ENCODE data around the gene CERKL. TPM values are rescaled to one million over a fixed set of nuclear protein-coding genes. Genes with fewer than 3 reads are reported as not detected.

Gene CERKL
- total and polyA plus RNA-seq, 4 donors = 1.3 to 12.0 (median 2.5) TPM

DNA sequence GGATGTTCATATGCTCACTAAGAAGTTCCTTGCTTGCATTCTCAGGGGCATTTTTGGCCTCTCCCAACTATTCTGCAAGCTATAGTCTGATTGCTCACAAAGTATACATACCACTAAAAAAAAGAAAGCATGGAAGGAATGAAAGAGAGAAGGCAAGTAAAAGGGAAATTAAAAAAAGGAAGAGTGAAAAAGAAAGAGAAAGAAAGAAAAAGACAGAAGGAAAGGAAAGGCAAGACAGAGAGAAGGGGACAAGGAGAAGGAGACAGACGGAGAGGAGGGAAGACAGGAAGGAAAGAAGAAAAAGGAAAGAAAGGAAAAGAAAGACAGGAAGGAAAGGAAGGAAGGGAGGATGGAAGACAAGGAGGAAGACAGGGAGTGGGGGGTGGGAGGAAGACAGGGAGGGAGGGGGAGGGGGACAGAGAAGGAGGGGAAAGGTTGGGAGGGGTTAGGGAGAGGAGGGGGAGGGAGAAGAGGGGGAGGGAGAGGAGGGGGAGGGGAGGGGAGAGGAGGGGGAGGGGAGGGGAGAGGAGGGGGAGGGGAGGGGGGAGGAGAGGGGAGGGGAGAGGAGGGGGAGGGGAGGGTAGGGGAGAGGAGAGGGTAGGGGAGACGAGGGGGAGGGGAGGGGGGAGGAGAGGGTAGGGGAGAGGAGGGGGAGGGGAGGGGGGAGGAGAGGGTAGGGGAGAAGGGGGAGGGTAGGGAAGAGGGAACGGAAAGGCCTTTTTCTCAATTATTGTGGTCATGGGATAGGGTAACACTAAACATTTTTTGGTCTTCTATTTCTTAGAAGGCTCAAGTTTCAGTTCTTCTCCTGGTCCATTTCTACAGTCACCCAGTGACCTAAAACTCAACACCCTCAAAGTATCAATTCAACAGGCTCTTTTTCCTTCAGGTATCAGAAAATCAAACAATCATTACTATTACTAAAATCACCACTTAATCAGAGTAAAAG lies 50.7 kb downstream of the CERKL start:
- no peak overlapping the region for H3K27ac ChIP-seq (ENCODE audit: low read depth in 1 of 2, low read length in 1 of 2)
- ATAC-seq (ENCODE audit: insufficient read depth, low FRiP score) = no peak
- WGBS, 2 donors = 69% methylated on average over 2 of the region's 3 CpGs

DNA sequence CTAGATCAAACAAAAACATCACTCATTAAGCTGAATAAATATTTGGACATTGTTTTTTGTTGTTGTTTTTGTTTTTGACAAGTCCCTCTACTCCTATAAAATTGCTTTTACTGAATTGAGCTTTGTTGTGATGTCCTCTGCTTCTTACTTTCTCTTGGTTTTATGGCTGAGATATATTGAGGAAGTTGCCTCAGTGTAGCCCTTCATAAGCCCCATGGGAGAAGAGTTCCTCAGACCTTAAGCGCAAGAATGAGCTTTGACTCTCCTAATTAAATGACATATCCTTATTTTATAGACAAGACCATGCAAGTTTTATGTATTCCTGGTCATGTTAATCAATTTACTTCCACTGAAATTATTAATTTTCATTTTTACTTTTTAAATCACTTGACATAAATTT lies 54.9 kb downstream of the CERKL start:
- H3K4me3 ChIP-seq = no peak overlapping the region
- H3K36me3 ChIP-seq (ENCODE audit: control insufficient read depth in 4 of 4, insufficient read depth in 4 of 4, low read length in 4 of 4) = no peaks in the 10 kb centered on the region
- no peak overlapping the region for H3K27ac ChIP-seq (ENCODE audit: low read depth in 1 of 2, low read length in 1 of 2)
- no peaks in the 10 kb centered on the region for H3K9me3 ChIP-seq (ENCODE audit: control insufficient read depth in 4 of 4, insufficient read depth in 3 of 4, low read length in 3 of 4)
- no peaks in the 10 kb centered on the region for H3K27me3 ChIP-seq (ENCODE audit: control insufficient read depth in 3 of 3, insufficient read depth in 3 of 3, low read length in 2 of 3)
- TF ChIP-seq, protein P1, sequence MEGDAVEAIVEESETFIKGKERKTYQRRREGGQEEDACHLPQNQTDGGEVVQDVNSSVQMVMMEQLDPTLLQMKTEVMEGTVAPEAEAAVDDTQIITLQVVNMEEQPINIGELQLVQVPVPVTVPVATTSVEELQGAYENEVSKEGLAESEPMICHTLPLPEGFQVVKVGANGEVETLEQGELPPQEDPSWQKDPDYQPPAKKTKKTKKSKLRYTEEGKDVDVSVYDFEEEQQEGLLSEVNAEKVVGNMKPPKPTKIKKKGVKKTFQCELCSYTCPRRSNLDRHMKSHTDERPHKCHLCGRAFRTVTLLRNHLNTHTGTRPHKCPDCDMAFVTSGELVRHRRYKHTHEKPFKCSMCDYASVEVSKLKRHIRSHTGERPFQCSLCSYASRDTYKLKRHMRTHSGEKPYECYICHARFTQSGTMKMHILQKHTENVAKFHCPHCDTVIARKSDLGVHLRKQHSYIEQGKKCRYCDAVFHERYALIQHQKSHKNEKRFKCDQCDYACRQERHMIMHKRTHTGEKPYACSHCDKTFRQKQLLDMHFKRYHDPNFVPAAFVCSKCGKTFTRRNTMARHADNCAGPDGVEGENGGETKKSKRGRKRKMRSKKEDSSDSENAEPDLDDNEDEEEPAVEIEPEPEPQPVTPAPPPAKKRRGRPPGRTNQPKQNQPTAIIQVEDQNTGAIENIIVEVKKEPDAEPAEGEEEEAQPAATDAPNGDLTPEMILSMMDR (IDR thresholded peaks at IDR 0.05; ENCODE audit: control extremely low read depth, extremely low read depth) = no peak
- no peak overlapping the region for H3K9ac ChIP-seq (ENCODE audit: insufficient read depth in 1 of 2, low read length in 2 of 2)
- ATAC-seq (ENCODE audit: insufficient read depth, low FRiP score) (no peak), DNase-seq (no peak)
- 93 to 97% methylated on average over 1 of the region's 1 CpG for WGBS, 2 donors
- no peaks in the 10 kb centered on the region for H3K4me1 ChIP-seq (ENCODE audit: control insufficient read depth in 5 of 5, insufficient read depth in 5 of 5, low read length in 5 of 5)

More for the DNA sequence above, 50.7 kb downstream of the CERKL start:
- TF ChIP-seq, protein P1 (IDR thresholded peaks at IDR 0.05; ENCODE audit: control extremely low read depth, extremely low read depth) = no peak
- DNase-seq = no peak
- Histone ChIP-seq H3K27me3 (ENCODE audit: control insufficient read depth in 3 of 3, insufficient read depth in 3 of 3, low read length in 2 of 3) (no peaks in the 10 kb centered on the region), H3K9me3 (ENCODE audit: control insufficient read depth in 4 of 4, insufficient read depth in 3 of 4, low read length in 3 of 4) (no peaks in the 10 kb centered on the region), H3K9ac (ENCODE audit: insufficient read depth in 1 of 2, low read length in 2 of 2) (no peak overlapping the region), H3K4me1 (ENCODE audit: control insufficient read depth in 5 of 5, insufficient read depth in 5 of 5, low read length in 5 of 5) (no peaks in the 10 kb centered on the region), H3K36me3 (ENCODE audit: control insufficient read depth in 4 of 4, insufficient read depth in 4 of 4, low read length in 4 of 4) (no peaks in the 10 kb centered on the region), H3K4me3 (no peak overlapping the region)

DNA sequence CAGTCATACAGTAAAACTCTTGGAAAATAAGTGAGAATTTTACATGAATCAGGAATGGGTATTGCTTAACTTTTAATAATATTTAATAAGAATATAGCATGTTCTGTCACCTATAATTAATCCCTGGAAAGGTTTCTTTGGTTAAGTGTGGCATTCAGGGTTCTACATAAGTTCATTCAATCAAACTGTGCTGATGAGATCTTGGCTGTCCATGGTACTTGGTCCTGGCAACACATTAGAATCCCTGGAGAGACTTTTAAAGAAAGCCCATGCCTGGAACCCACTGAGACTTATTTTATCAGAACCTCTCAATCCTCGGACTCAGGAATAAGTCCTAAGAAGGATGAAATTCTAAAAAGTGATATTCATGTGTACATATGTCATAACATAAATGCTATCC lies 60.3 kb downstream of the CERKL start:
- Histone ChIP-seq H3K27ac (ENCODE audit: low read depth in 1 of 2, low read length in 1 of 2) (no peak overlapping the region), H3K4me3 (no peak overlapping the region), H3K9ac (ENCODE audit: insufficient read depth in 1 of 2, low read length in 2 of 2) (no peak overlapping the region), H3K4me1 (ENCODE audit: control insufficient read depth in 5 of 5, insufficient read depth in 5 of 5, low read length in 5 of 5) (no peaks in the 10 kb centered on the region), H3K9me3 (ENCODE audit: control insufficient read depth in 4 of 4, insufficient read depth in 3 of 4, low read length in 3 of 4) (no peaks in the 10 kb centered on the region), H3K36me3 (ENCODE audit: control insufficient read depth in 4 of 4, insufficient read depth in 4 of 4, low read length in 4 of 4) (no peaks in the 10 kb centered on the region), H3K27me3 (ENCODE audit: control insufficient read depth in 3 of 3, insufficient read depth in 3 of 3, low read length in 2 of 3) (no peaks in the 10 kb centered on the region)
- WGBS, 2 donors = 81 to 88% methylated on average over 1 of the region's 1 CpG
- ATAC-seq (ENCODE audit: insufficient read depth, low FRiP score) (no peak), DNase-seq (no peak)
- TF ChIP-seq, protein P1 (IDR thresholded peaks at IDR 0.05; ENCODE audit: control extremely low read depth, extremely low read depth) = no peak

Data from lung (tissue), 12 donors.